Testis (tissue), 3 donors: ENCODE data around the gene OTOG. TPM values are rescaled to one million over a fixed set of nuclear protein-coding genes. Genes with fewer than 3 reads are reported as not detected.

Experiments used
- DNase-seq: peaks from one replicate; pipeline ENCODE4 v3.0.0-alpha.2; 2019
- H3K27ac ChIP-seq, 2 donors: fragments of 200-600 bp; sonication (generic); one replicate each; pipeline ENCODE4 v1.5.1; 2019
- H3K27me3 ChIP-seq: fragments of 200-600 bp; sonication (generic); one replicate; pipeline ENCODE4 v1.5.1; 2019
- H3K36me3 ChIP-seq: fragments of 200-600 bp; sonication (generic); one replicate; pipeline ENCODE4 v1.5.1; 2017; ENCODE audit warnings: low read depth; ENCODE audit errors: missing control alignments
- H3K4me1 ChIP-seq: fragments of 200-600 bp; sonication (generic); one replicate; pipeline ENCODE4 v1.5.1; 2019
- H3K4me3 ChIP-seq, 2 donors: fragments of 200-600 bp; sonication (generic); one replicate each; pipeline ENCODE4 v1.5.1; 2017 to 2019
- H3K9me3 ChIP-seq: fragments of 200-600 bp; sonication (generic); one replicate; pipeline ENCODE4 v1.5.1; 2017
- POLR2A ChIP-seq: fragments of 450-650 bp; IDR thresholded peaks from one replicate; pipeline ENCODE4 v1.6.1; 2017; ENCODE audit warnings: antibody characterized with exemption, mild to moderate bottlenecking, moderate library complexity
- WGBS, 2 donors: methylation state at CpG; one replicate each; pipeline ENCODE4 v1.1.5; 2018; 5-methylcytosine and 5-hydroxymethylcytosine counted together
- intact Hi-C: fragments of 100-400 bp; cut with DNase I; formaldehyde crosslinking; loops from one replicate; pipeline ENCODE4 v1.15.1; 2023; ENCODE audit warnings: low total_unique reads
- polyA plus RNA-seq: library from polyadenylated mRNA; stranded (reverse); fragments of 350-450 nt; fragmentation: Illumina TruSeq; extraction: RNeasy Lipid Tissue Mini Kit (QIAGEN cat#74804); gene quantifications from one replicate; pipeline ENCODE4 v1.2.3, GENCODE V29; 2014; ENCODE audit warnings: low read depth, low replicate concordance; ENCODE audit not compliant: insufficient read depth
- total RNA-seq, 2 donors: library from RNA; depleted of rRNA; stranded (reverse); fragments of >200 nt; gene quantifications; one replicate each; pipeline ENCODE4 v1.2.3, GENCODE V29; 2016
- TF ChIP-seq, protein P1 (sequence below), 3 experiments: fragments of 450-650 bp in 2 of 3; fragments of 200-600 bp in 1 of 3; sonication (generic) in 1 of 3; IDR thresholded peaks; one replicate each; pipeline ENCODE4 v1.5.1; 2016 to 2019; ENCODE audit warnings: antibody characterized with exemption in 3 of 3, mild to moderate bottlenecking in 2 of 3, moderate library complexity in 1 of 3

The OTOG gene
- total and polyA plus RNA-seq, 3 donors from 2014 or later: 2.2 to 4.2 (median 2.9) TPM

DNA sequence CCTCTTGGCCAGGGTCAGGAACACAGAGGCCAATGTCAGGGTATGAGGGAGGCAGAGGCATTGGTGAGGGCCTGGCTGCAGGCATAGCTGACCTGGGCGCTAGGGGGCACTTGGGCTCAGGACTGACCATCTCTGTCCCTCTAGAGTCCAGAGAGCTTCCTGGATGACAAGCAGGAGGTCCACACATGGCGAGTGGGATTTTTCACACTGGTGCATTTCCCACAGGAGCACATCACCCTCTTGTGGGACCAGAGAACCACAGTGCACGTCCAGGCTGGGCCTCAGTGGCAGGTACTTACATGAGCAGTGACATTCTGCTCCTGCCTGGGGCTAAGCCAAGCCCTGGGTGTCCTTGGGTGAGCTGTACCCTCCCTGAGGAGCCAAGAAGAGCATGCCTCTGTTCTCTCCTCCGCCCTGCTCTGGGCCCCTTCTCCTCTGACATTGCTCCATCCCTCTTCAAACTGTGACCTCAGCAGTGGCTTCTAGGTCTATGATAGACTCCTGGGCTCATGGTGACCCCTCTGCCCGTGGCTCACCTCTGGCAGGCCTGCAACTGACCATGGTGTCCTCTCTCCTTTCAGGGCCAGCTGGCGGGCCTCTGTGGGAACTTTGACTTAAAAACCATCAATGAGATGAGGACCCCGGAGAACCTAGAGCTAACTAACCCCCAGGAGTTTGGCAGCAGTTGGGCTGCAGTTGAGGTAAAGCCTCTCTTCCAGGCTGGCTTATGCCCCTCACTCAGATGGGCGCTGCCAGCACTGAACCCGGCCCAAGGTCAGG, 46.6 kb downstream of the OTOG start:
- DNase-seq: peak; percentile 12
- Histone ChIP-seq H3K9me3 (no peaks in the 10 kb centered on the region), H3K36me3 (no peaks in the 10 kb centered on the region), H3K4me3 (no peak overlapping the region), H3K27ac (no peak overlapping the region), H3K4me1 (no peaks in the 10 kb centered on the region), H3K27me3 (no peaks in the 10 kb centered on the region)
- intact Hi-C loops: no loop called here
- no peak for TF ChIP-seq POLR2A
- TF ChIP-seq, protein P1, sequence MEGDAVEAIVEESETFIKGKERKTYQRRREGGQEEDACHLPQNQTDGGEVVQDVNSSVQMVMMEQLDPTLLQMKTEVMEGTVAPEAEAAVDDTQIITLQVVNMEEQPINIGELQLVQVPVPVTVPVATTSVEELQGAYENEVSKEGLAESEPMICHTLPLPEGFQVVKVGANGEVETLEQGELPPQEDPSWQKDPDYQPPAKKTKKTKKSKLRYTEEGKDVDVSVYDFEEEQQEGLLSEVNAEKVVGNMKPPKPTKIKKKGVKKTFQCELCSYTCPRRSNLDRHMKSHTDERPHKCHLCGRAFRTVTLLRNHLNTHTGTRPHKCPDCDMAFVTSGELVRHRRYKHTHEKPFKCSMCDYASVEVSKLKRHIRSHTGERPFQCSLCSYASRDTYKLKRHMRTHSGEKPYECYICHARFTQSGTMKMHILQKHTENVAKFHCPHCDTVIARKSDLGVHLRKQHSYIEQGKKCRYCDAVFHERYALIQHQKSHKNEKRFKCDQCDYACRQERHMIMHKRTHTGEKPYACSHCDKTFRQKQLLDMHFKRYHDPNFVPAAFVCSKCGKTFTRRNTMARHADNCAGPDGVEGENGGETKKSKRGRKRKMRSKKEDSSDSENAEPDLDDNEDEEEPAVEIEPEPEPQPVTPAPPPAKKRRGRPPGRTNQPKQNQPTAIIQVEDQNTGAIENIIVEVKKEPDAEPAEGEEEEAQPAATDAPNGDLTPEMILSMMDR (IDR thresholded peaks at IDR 0.05): no peak
- WGBS, 2 donors: 71 to 88% methylated on average over 4 to 9 of the region's 9 CpGs

DNA sequence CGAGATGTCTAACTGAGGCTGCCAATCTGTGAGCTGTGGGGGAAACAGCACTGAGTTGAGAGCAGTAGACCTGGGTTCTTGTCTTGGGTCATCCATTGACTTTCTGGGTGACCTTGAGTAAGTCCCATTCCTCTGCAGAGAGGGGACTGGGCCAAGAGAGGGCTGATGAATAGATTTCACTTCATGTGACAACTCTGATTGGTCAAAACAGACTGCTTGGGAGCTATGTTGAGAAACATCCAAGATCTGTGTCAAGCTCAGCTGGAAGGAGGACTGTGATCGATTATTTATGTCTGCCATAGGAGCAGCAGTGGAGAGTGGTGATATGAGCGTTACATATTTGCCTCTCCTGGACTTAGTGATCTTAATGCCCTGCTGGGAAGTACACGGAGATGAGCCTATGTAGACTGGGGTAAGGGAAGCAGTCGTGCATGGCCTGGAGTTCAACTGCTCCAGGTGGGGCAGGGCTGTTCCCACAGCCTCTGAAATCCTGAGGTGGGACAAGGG, 47.7 kb downstream of the OTOG start:
- no peak overlapping the region for H3K27ac ChIP-seq
- 93 to 94% methylated on average over 5 of the region's 5 CpGs for WGBS, 2 donors
- intact Hi-C loops: no loop called here
- DNase-seq: no peak
- H3K9me3 ChIP-seq: no peaks in the 10 kb centered on the region
- no peaks in the 10 kb centered on the region for H3K4me1 ChIP-seq
- no peaks in the 10 kb centered on the region for H3K27me3 ChIP-seq
- no peak overlapping the region for H3K4me3 ChIP-seq
- TF ChIP-seq POLR2A: no peak
- TF ChIP-seq, protein P1 (IDR thresholded peaks at IDR 0.05): no peak
- no peaks in the 10 kb centered on the region for H3K36me3 ChIP-seq

DNA sequence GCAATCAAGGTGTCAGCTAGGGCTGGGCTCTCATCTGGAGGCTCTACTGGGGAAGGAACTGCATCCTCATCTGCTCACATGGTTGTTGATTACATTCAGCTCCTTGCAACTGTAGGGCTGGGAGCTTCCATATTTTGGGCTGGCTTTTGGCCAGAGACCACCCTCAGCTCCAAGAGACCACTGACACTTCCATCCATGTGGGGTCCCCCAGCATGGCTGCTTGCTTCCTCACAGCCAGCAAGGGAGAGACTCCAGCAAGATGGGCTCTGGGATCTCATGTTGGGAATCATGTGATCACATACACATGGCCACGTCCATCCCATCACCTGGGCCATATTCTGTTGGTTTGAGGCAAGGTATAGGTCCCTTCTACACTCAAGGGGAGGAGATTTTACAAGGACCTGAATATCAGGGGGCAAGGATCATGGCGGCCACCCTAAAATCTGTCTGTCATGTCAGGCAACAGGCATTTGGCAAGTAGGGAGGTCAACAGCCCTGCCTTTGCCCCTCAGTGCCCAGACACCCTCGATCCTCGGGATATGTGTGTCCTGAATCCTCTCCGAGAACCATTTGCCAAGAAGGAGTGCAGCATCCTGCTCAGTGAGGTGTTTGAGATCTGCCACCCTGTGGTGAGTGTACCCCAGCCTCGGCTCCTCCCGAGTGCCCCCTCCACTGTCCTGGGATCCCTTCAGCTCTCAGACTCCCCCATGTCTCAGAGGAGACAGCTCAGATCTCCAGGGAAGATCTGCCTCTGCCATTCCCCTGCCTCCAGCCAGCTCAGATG, 48.7 kb downstream of the OTOG start:
- Histone ChIP-seq H3K4me3 (no peak overlapping the region), H3K27ac (no peak overlapping the region), H3K4me1 (no peaks in the 10 kb centered on the region), H3K27me3 (no peaks in the 10 kb centered on the region), H3K9me3 (no peaks in the 10 kb centered on the region), H3K36me3 (no peaks in the 10 kb centered on the region)
- intact Hi-C loops: no loop called here
- DNase-seq: peak; percentile 4
- TF ChIP-seq, protein P1 (IDR thresholded peaks at IDR 0.05): no peak
- TF ChIP-seq POLR2A: no peak
- 80 to 88% methylated on average over 7 of the region's 7 CpGs for WGBS, 2 donors

DNA sequence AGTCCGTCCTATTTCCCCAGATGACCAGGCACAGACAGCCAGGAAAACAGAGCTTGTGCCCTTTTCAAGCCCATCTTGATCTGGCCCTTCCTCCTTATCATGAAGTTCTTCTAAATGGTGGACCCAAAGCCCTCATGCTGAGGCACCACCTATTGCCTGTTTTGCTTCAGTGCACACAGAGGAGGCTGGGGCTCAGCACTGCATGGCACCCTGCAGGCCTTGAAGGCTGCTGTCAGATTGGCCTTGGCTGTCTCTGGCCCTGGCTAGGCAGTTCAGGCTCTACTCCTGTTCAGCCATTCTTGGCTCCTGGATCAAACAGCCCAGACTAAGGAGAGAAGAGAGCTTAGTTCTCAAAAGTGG, 49.2 kb downstream of the OTOG start:
- TF ChIP-seq POLR2A: no peak
- TF ChIP-seq, protein P1 (IDR thresholded peaks at IDR 0.05): no peak
- H3K27me3 ChIP-seq: no peaks in the 10 kb centered on the region
- H3K9me3 ChIP-seq: no peaks in the 10 kb centered on the region
- WGBS, 2 donors: 56 to 90% methylated on average over 1 of the region's 1 CpG
- no peaks in the 10 kb centered on the region for H3K4me1 ChIP-seq
- H3K4me3 ChIP-seq: no peak overlapping the region
- no peak overlapping the region for H3K27ac ChIP-seq
- intact Hi-C loops: no loop called here
- DNase-seq: peak; percentile 7
- H3K36me3 ChIP-seq: no peaks in the 10 kb centered on the region
